Measurements from ENCODE around the gene YOD1. TPM values are rescaled to one million over a fixed set of nuclear protein-coding genes. Genes with fewer than 3 reads are reported as not detected.

Gene YOD1
- total and polyA plus RNA-seq, 2 of the 13 experiments (the other 11 are each of a cell fraction or from before 2014, with no cell fraction given) = 3.4 to 9.1 TPM

DNA sequence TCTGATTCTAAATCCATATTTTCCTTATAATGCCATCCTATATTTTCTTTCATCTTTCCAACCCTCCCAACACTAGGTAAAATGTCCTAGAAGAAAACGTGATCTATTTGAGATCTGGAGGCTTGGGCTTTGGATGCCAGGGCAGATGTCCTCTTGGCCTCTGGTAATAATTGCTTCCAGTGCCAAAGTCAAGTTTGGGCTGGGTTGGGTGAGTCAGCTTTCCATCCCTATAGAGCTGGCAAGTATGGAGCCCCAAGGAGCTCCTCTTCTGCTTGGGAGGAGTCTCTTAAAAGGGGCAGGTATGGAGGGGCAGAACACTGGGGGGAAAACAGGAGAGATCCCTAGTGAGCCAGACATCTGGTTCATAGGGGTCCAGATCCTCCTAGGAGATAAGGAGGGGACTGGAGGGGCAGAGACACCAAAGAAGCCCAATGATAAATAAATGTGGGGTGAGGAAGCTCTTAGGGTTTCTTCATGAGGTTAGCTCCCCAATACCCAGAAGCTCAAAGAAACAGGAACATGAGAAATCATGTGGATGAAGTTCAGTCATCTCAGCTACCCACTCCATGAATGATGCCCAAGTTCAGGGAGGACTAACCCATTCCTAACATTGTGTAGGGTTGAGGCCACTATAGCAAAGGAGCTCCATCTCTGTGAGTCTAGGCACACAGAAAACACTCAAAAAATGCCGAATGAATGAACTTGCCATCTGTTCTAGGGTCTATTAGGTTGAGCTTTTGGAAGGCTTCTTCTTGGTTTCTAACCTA, 21.9 kb downstream of the YOD1 start (continued):
- TF ChIP-seq ZNF407 (CRISPR knock-in tag; IDR thresholded peaks at IDR 0.05; ENCODE audit: not compliant biosample characterization) = no peak
- TF ChIP-seq, protein P1, sequence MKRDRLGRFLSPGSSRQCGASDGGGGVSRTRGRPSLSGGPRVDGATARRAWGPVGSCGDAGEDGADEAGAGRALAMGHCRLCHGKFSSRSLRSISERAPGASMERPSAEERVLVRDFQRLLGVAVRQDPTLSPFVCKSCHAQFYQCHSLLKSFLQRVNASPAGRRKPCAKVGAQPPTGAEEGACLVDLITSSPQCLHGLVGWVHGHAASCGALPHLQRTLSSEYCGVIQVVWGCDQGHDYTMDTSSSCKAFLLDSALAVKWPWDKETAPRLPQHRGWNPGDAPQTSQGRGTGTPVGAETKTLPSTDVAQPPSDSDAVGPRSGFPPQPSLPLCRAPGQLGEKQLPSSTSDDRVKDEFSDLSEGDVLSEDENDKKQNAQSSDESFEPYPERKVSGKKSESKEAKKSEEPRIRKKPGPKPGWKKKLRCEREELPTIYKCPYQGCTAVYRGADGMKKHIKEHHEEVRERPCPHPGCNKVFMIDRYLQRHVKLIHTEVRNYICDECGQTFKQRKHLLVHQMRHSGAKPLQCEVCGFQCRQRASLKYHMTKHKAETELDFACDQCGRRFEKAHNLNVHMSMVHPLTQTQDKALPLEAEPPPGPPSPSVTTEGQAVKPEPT (CRISPR knock-in tag; IDR thresholded peaks at IDR 0.05; ENCODE audit: low read depth) = no peak
- no peak for TF ChIP-seq NCOA2 (CRISPR knock-in tag; IDR thresholded peaks at IDR 0.05)
- TF ChIP-seq EZH2 (conservative IDR thresholded peaks at IDR 0.05; ENCODE audit: low read depth, low read length) = no peak
- TF ChIP-seq ZBTB38 (CRISPR knock-in tag; IDR thresholded peaks at IDR 0.05) = no peak
- no peak for TF ChIP-seq TOPORS (CRISPR knock-in tag; IDR thresholded peaks at IDR 0.05)
- TF ChIP-seq, protein P2, sequence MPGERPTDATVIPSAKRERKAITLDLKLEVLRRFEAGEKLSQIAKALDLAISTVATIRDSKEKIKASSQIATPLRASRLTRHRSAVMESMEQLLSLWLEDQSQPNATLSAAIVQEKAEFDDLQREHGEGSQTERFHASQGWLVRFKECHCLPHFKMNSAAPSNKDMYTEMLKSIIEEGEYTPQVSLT (CRISPR knock-in tag; IDR thresholded peaks at IDR 0.05; ENCODE audit: borderline replicate concordance, low read depth) = no peak
- TF ChIP-seq MLX (CRISPR knock-in tag; IDR thresholded peaks at IDR 0.05) = no peak
- no peak for TF ChIP-seq RFX3 (CRISPR knock-in tag; IDR thresholded peaks at IDR 0.05)
- no peak for TF ChIP-seq ZNF101 (CRISPR knock-in tag; IDR thresholded peaks at IDR 0.05; ENCODE audit: borderline replicate concordance, low read depth)
- no peak for TF ChIP-seq ZNF710 (CRISPR knock-in tag; IDR thresholded peaks at IDR 0.05; ENCODE audit: borderline replicate concordance)
- TF ChIP-seq MYNN (CRISPR knock-in tag; IDR thresholded peaks at IDR 0.05; ENCODE audit: low read depth) = no peak
